Liver (tissue), 9 donors: ENCODE measurements around the gene IFNGR1. TPM values are rescaled to one million over a fixed set of nuclear protein-coding genes. Genes with fewer than 3 reads are reported as not detected.

ENCODE experiments used
- DNase-seq: peaks from one replicate; pipeline ENCODE4 v3.0.0-alpha.2; 2017; ENCODE audit warnings: low spot score
- H3K27ac ChIP-seq, 2 donors: one replicate each; pipeline ENCODE4 v1.7.0; 2013; ENCODE audit warnings: inconsistent platforms in 2 of 2, low read length in 2 of 2, control low read depth in 1 of 2, low read depth in 1 of 2, mild to moderate bottlenecking in 1 of 2
- H3K27me3 ChIP-seq, 4 donors: one replicate each; pipeline versions ENCODE4 v1.6.1 to v1.7.0; 2013; ENCODE audit warnings: low read length in 3 of 4, inconsistent platforms in 1 of 4, mild to moderate bottlenecking in 1 of 4, moderate library complexity in 1 of 4; ENCODE audit not compliant: control insufficient read depth in 4 of 4, insufficient read depth in 4 of 4
- H3K36me3 ChIP-seq, 4 donors: one replicate each; pipeline versions ENCODE4 v1.6.1 to v1.7.0; 2013; ENCODE audit warnings: low read length in 3 of 4, mild to moderate bottlenecking in 3 of 4, low read depth in 1 of 4, moderate library complexity in 1 of 4; ENCODE audit not compliant: control insufficient read depth in 4 of 4, insufficient read depth in 3 of 4
- H3K4me1 ChIP-seq, 4 donors: one replicate each; pipeline versions ENCODE4 v1.6.1 to v1.7.0; 2013; ENCODE audit warnings: low read length in 3 of 4, mild to moderate bottlenecking in 3 of 4, moderate library complexity in 1 of 4; ENCODE audit not compliant: control insufficient read depth in 4 of 4, insufficient read depth in 4 of 4
- H3K4me3 ChIP-seq, 3 donors: one replicate each; pipeline versions ENCODE4 v1.6.1 to v1.7.0; 2013; ENCODE audit warnings: low read length in 3 of 3, control low read depth in 1 of 3, low read depth in 1 of 3, mild to moderate bottlenecking in 1 of 3
- H3K9ac ChIP-seq, 2 donors: one replicate each; pipeline ENCODE4 v1.7.0; 2013; ENCODE audit warnings: low read length in 2 of 2, mild to moderate bottlenecking in 2 of 2, moderate library complexity in 2 of 2, control low read depth in 1 of 2, low read depth in 1 of 2
- H3K9me3 ChIP-seq, 4 donors: one replicate each; pipeline versions ENCODE4 v1.6.1 to v1.7.0; 2013; ENCODE audit warnings: low read length in 3 of 4; ENCODE audit not compliant: control insufficient read depth in 4 of 4
- CTCF ChIP-seq: fragments of 150-350 bp; IDR thresholded peaks from 2 replicates; pipeline ENCODE4 v1.5.1; 2017; ENCODE audit warnings: improper control_type of control experiment, low read depth, low read length; ENCODE audit not compliant: missing input control
- EGR1 ChIP-seq, 2 donors: IDR thresholded peaks; 2 replicates each; pipeline ENCODE4 v1.6.1; 2016 to 2018; ENCODE audit warnings: antibody characterized with exemption in 2 of 2, low read depth in 2 of 2
- FOXA2 ChIP-seq: IDR thresholded peaks from 2 replicates; pipeline ENCODE4 v1.6.1; 2016; ENCODE audit warnings: antibody characterized with exemption
- GABPA ChIP-seq, 2 donors: IDR thresholded peaks in 1 of 2; conservative IDR thresholded peaks in 1 of 2; 2 replicates each; pipeline ENCODE4 v1.6.1; 2016; ENCODE audit warnings: antibody characterized with exemption in 2 of 2, mild to moderate bottlenecking in 1 of 2, moderate library complexity in 1 of 2
- HNF4A ChIP-seq, 2 donors: conservative IDR thresholded peaks; 2 replicates each; pipeline ENCODE4 v1.6.1; 2016; ENCODE audit warnings: antibody characterized with exemption in 2 of 2, mild to moderate bottlenecking in 2 of 2
- HNF4G ChIP-seq: IDR thresholded peaks from 2 replicates; pipeline ENCODE4 v1.6.1; 2016; ENCODE audit warnings: antibody characterized with exemption
- JUND ChIP-seq, 2 donors: IDR thresholded peaks; 2 replicates each; pipeline ENCODE4 v1.6.1; 2016; ENCODE audit warnings: antibody characterized with exemption in 2 of 2
- MAX ChIP-seq: IDR thresholded peaks from 2 replicates; pipeline ENCODE4 v1.6.1; 2016; ENCODE audit warnings: antibody characterized with exemption
- NR2F2 ChIP-seq: IDR thresholded peaks from 2 replicates; pipeline ENCODE4 v1.6.1; 2016; ENCODE audit warnings: antibody characterized with exemption
- RAD21 ChIP-seq, 2 donors: IDR thresholded peaks; 2 replicates each; pipeline ENCODE4 v1.6.1; 2016; ENCODE audit warnings: antibody characterized with exemption in 2 of 2, mild to moderate bottlenecking in 2 of 2
- REST ChIP-seq: IDR thresholded peaks from 2 replicates; pipeline ENCODE4 v1.6.1; 2016; ENCODE audit warnings: antibody characterized with exemption, mild to moderate bottlenecking
- TAF1 ChIP-seq: conservative IDR thresholded peaks from 2 replicates; pipeline ENCODE4 v1.6.1; 2016; ENCODE audit warnings: antibody characterized with exemption, mild to moderate bottlenecking
- YY1 ChIP-seq: IDR thresholded peaks from 2 replicates; pipeline ENCODE4 v1.6.1; 2016; ENCODE audit warnings: antibody characterized with exemption, mild to moderate bottlenecking
- ZBTB33 ChIP-seq: IDR thresholded peaks from 2 replicates; pipeline ENCODE4 v1.6.1; 2016; ENCODE audit warnings: antibody characterized with exemption
- WGBS: extraction: QIAGEN DNeasy Blood & Tissue Kit; methylation state at CpG from one replicate; pipeline ENCODE4 v1.1.7; 2013; 5-methylcytosine and 5-hydroxymethylcytosine counted together
- polyA plus RNA-seq, 2 donors: library from polyadenylated mRNA; stranded (reverse) in 1 of 2; unstranded in 1 of 2; fragments of 200-250 nt in 1 of 2; fragments of >200 nt in 1 of 2; fragmentation: Nextera tagmentation in 1 of 2; extraction: Ambion mirVana in 1 of 2; gene quantifications; one replicate each; pipeline versions ENCODE4 v1.2.1 to v1.2.3, GENCODE V29; 2013 to 2015
- total RNA-seq, 2 donors: library from RNA; depleted of rRNA; stranded (reverse); fragments of >200 nt; gene quantifications; one replicate each; pipeline ENCODE4 v1.2.3, GENCODE V29; 2014
- donor health status: healthy.
- donor health status: healthy.
- donor health status: healthy.
- donor health status: healthy.
- donor health status: healthy.

The IFNGR1 gene
- total and polyA plus RNA-seq, 4 donors = 33.9 to 57.8 (median 39.0) TPM

- Histone ChIP-seq H3K36me3 (no peaks in the 10 kb centered on the region), H3K9me3 (no peaks in the 10 kb centered on the region), H3K27ac (no peak overlapping the region), H3K9ac (no peak overlapping the region), H3K4me1 (no peaks in the 10 kb centered on the region), H3K27me3 (no peaks in the 10 kb centered on the region), H3K4me3 (no peak overlapping the region)
- no peak for DNase-seq
- TF ChIP-seq JUND (IDR thresholded peaks at IDR 0.05) (no peak), MAX (no peak), HNF4A (conservative IDR thresholded peaks at IDR 0.05) (no peak), NR2F2 (no peak)
- WGBS = 81% methylated on average over 4 of the region's 4 CpGs
Measured at GRCh38 chr6:137227871-137228302, 8.7 kb upstream of the IFNGR1 start.

- DNase-seq = no peak
- Histone ChIP-seq H3K9me3 (no peaks in the 10 kb centered on the region), H3K4me3 (no peak overlapping the region), H3K27me3 (no peaks in the 10 kb centered on the region), H3K36me3 (no peaks in the 10 kb centered on the region), H3K27ac (no peak overlapping the region), H3K9ac (no peak overlapping the region), H3K4me1 (no peaks in the 10 kb centered on the region)
- WGBS = 88% methylated on average over 4 of the region's 4 CpGs
- TF ChIP-seq RAD21 (IDR thresholded peaks at IDR 0.05) (no peak), HNF4G (no peak), NR2F2 (peak; percentile 94)
Measured at GRCh38 chr6:137226697-137227096, 7.5 kb upstream of the IFNGR1 start.

GRCh38 chr6:137224799-137225198 is 5.6 kb upstream of the IFNGR1 start:
- no peak for TF ChIP-seq ZBTB33
- peak in 1 of 2 donors; percentile 13 for TF ChIP-seq RAD21 (IDR thresholded peaks at IDR 0.05)
- Histone ChIP-seq H3K4me1 (peaks cover 0 to 5% (median 4%) of the 10 kb centered on the region in 4 donors), H3K36me3 (no peaks in the 10 kb centered on the region), H3K27me3 (no peaks in the 10 kb centered on the region), H3K9ac (no peak overlapping the region), H3K4me3 (no peak overlapping the region), H3K27ac (peak overlapping the region in 1 of 2 donors; percentile 79), H3K9me3 (no peaks in the 10 kb centered on the region)
- no peak for DNase-seq
- WGBS = 77% methylated on average over 2 of the region's 2 CpGs

- Histone ChIP-seq H3K9me3 (no peaks in the 10 kb centered on the region), H3K4me3 (no peak overlapping the region), H3K27me3 (no peaks in the 10 kb centered on the region), H3K4me1 (peaks cover 0 to 8% (median 7%) of the 10 kb centered on the region in 4 donors), H3K27ac (peak overlapping the region in 1 of 2 donors; percentile 66), H3K36me3 (no peaks in the 10 kb centered on the region), H3K9ac (no peak overlapping the region)
- no peak for DNase-seq
- WGBS = 78% methylated on average over 6 of the region's 6 CpGs
- TF ChIP-seq CTCF = no peak
- peak in 1 of 2 donors; percentile 10 for TF ChIP-seq GABPA (IDR thresholded peaks at IDR 0.05 in 1 of 2, conservative IDR thresholded peaks at IDR 0.05 in 1 of 2)
- no peak for TF ChIP-seq EGR1 (IDR thresholded peaks at IDR 0.05; ENCODE audit: low read depth in 2 of 2)
- TF ChIP-seq TAF1 = no peak
- TF ChIP-seq MAX = peak; percentile 22
- no peak for TF ChIP-seq REST
- peak; percentile 22 for TF ChIP-seq YY1
- TF ChIP-seq FOXA2 = no peak
- TF ChIP-seq JUND (IDR thresholded peaks at IDR 0.05) = no peak
Measured at GRCh38 chr6:137223370-137224131, 4.4 kb upstream of the IFNGR1 start.
